NCI-H1417 treated with DMSO at 0.1 percent for 48 hours (cell line): ENCODE data around the gene COL27A1.

Experiments
- DNase-seq: peaks from one replicate; lab custom pipeline; 2025; lab: John Stamatoyannopoulos, UW

Gene COL27A1

GRCh38 chr9:114247077-114247476 is 91.7 kb downstream of the COL27A1 start:
- DNase-seq = no peak

GRCh38 chr9:114247491-114247890 is 92.2 kb downstream of the COL27A1 start:
- DNase-seq = no peak

- DNase-seq = no peak
These were observed 93.0 kb downstream of the COL27A1 start for GRCh38 chr9:114248299-114248707.

GRCh38 chr9:114249424-114250234 is 94.3 kb downstream of the COL27A1 start:
- no peak for DNase-seq

GRCh38 chr9:114250235-114250568 is 94.9 kb downstream of the COL27A1 start:
- DNase-seq = no peak

GRCh38 chr9:114250648-114251047 is 95.3 kb downstream of the COL27A1 start:
- no peak for DNase-seq

GRCh38 chr9:114252394-114252793 is 97.1 kb downstream of the COL27A1 start:
- DNase-seq = no peak

- no peak for DNase-seq
These were observed 101.5 kb downstream of the COL27A1 start for GRCh38 chr9:114256827-114257328.

- DNase-seq = no peak
These were observed 102.9 kb downstream of the COL27A1 start for GRCh38 chr9:114258218-114258617.

GRCh38 chr9:114258866-114259797 is 103.8 kb downstream of the COL27A1 start:
- no peak for DNase-seq

- no peak for DNase-seq
These were observed 104.6 kb downstream of the COL27A1 start for GRCh38 chr9:114259798-114260523.

GRCh38 chr9:114261026-114261425 is 105.7 kb downstream of the COL27A1 start:
- no peak for DNase-seq

- DNase-seq = no peak
These were observed 106.7 kb downstream of the COL27A1 start for GRCh38 chr9:114261987-114262386.

GRCh38 chr9:114263853-114264510 is 108.6 kb downstream of the COL27A1 start:
- DNase-seq = no peak

GRCh38 chr9:114264806-114265550 is 109.6 kb downstream of the COL27A1 start:
- no peak for DNase-seq

GRCh38 chr9:114266969-114267368 is 111.6 kb downstream of the COL27A1 start:
- DNase-seq = no peak

GRCh38 chr9:114269023-114269422 is 113.7 kb downstream of the COL27A1 start:
- DNase-seq = no peak

GRCh38 chr9:114270120-114270975 is 115.0 kb downstream of the COL27A1 start:
- DNase-seq = no peak

GRCh38 chr9:114271556-114272510 is 116.5 kb downstream of the COL27A1 start:
- DNase-seq = no peak
